Vagina (tissue), 2 donors: ENCODE data around the gene PWWP2B. TPM values are rescaled to one million over a fixed set of nuclear protein-coding genes. Genes with fewer than 3 reads are reported as not detected.

Experiments used
- DNase-seq, 2 donors: peaks; one replicate each; pipeline ENCODE4 v3.0.0-alpha.2; 2017; ENCODE audit errors: extremely low spot score in 2 of 2
- H3K27ac ChIP-seq: fragments of 200-600 bp; sonication (generic); one replicate; pipeline ENCODE4 v1.5.1; 2019
- H3K27me3 ChIP-seq: fragments of 200-600 bp; sonication (generic); one replicate; pipeline ENCODE4 v1.5.1; 2019
- H3K36me3 ChIP-seq, 2 donors: fragments of 200-600 bp; sonication (generic); one replicate each; pipeline ENCODE4 v1.5.1; 2017 to 2019
- H3K4me1 ChIP-seq: fragments of 200-600 bp; sonication (generic); one replicate; pipeline ENCODE4 v1.5.1; 2019
- H3K4me3 ChIP-seq, 2 donors: fragments of 200-600 bp; sonication (generic); 1 replicate in 1 of 2; 2 replicates in 1 of 2; pipeline ENCODE4 v1.5.1; 2016 to 2019
- H3K9me3 ChIP-seq: fragments of 200-600 bp; sonication (generic); one replicate; pipeline ENCODE4 v1.5.1; 2019
- CTCF ChIP-seq, 3 experiments: fragments of 450-650 bp in 2 of 3; fragments of 200-600 bp in 1 of 3; sonication (generic) in 1 of 3; IDR thresholded peaks; one replicate each; pipeline ENCODE4 v1.5.1; 2017 to 2019; ENCODE audit warnings: antibody characterized with exemption in 3 of 3, mild to moderate bottlenecking in 2 of 3, moderate library complexity in 2 of 3
- POLR2A ChIP-seq, 2 donors: fragments of 450-650 bp; IDR thresholded peaks; one replicate each; pipeline ENCODE4 v1.6.1; 2017; ENCODE audit warnings: antibody characterized with exemption in 2 of 2, mild to moderate bottlenecking in 2 of 2, moderate library complexity in 2 of 2
- POLR2AphosphoS5 ChIP-seq, 2 donors: sonication (generic); formaldehyde crosslinking; IDR thresholded peaks; one replicate each; pipeline ENCODE4 v1.9.0; 2017; ENCODE audit warnings: antibody characterized with exemption in 2 of 2, mild to moderate bottlenecking in 2 of 2, low read depth in 1 of 2; ENCODE audit not compliant: insufficient read depth in 1 of 2
- intact Hi-C: fragments of 100-400 bp; cut with DNase I; formaldehyde crosslinking; loops from one replicate; pipeline ENCODE4 v1.15.1; 2023
- total RNA-seq: library from RNA; depleted of rRNA; stranded (reverse); fragments of >200 nt; gene quantifications from one replicate; pipeline ENCODE4 v1.2.3, GENCODE V29; 2016

Gene PWWP2B
- total RNA-seq, 1 donor from 2014 or later: 14.7 TPM

- peaks cover 12% of the 10 kb centered on the region for H3K4me1 ChIP-seq
Measured at GRCh38 chr10:132430861-132431271, 33.9 kb downstream of the PWWP2B start.

GRCh38 chr10:132431537-132432175, 34.7 kb downstream of the PWWP2B start:
- Histone ChIP-seq H3K36me3 (no peaks in the 10 kb centered on the region), H3K9me3 (no peaks in the 10 kb centered on the region), H3K4me3 (no peak overlapping the region), H3K4me1 (peaks cover 12% of the 10 kb centered on the region), H3K27ac (no peak overlapping the region), H3K27me3 (no peaks in the 10 kb centered on the region)
- TF ChIP-seq POLR2AphosphoS5 (IDR thresholded peaks at IDR 0.05; ENCODE audit: insufficient read depth in 1 of 2, low read depth in 1 of 2) (no peak), CTCF (IDR thresholded peaks at IDR 0.05) (no peak)
- no peak for DNase-seq
- intact Hi-C loops: no loop called here

More at GRCh38 chr10:132430861-132431271, 33.9 kb downstream of the PWWP2B start:
- no peak overlapping the region for H3K27ac ChIP-seq
- TF ChIP-seq POLR2A (IDR thresholded peaks at IDR 0.05) (no peak), CTCF (IDR thresholded peaks at IDR 0.05) (no peak), POLR2AphosphoS5 (IDR thresholded peaks at IDR 0.05; ENCODE audit: insufficient read depth in 1 of 2, low read depth in 1 of 2) (no peak)
- no peaks in the 10 kb centered on the region for H3K27me3 ChIP-seq
- no peak overlapping the region for H3K4me3 ChIP-seq
- H3K36me3 ChIP-seq: no peaks in the 10 kb centered on the region
- DNase-seq: no peak
- H3K9me3 ChIP-seq: no peaks in the 10 kb centered on the region
- intact Hi-C loops: no loop called here

GRCh38 chr10:132432176-132432540, 35.2 kb downstream of the PWWP2B start:
- no peak for DNase-seq
- intact Hi-C loops: no loop called here
- no peaks in the 10 kb centered on the region for H3K9me3 ChIP-seq
- H3K36me3 ChIP-seq: no peaks in the 10 kb centered on the region
- no peak for TF ChIP-seq POLR2AphosphoS5 (IDR thresholded peaks at IDR 0.05; ENCODE audit: insufficient read depth in 1 of 2, low read depth in 1 of 2)
- TF ChIP-seq CTCF (IDR thresholded peaks at IDR 0.05): no peak
- no peak for TF ChIP-seq POLR2A (IDR thresholded peaks at IDR 0.05)
- H3K27ac ChIP-seq: no peak overlapping the region
- H3K4me3 ChIP-seq: no peak overlapping the region
- H3K4me1 ChIP-seq: peaks cover 12% of the 10 kb centered on the region
- H3K27me3 ChIP-seq: no peaks in the 10 kb centered on the region

- intact Hi-C loops: no loop called here
Measured at GRCh38 chr10:132433671-132434340, 36.8 kb downstream of the PWWP2B start.

More at GRCh38 chr10:132433671-132434340, 36.8 kb downstream of the PWWP2B start:
- DNase-seq: no peak
- Histone ChIP-seq H3K27me3 (no peaks in the 10 kb centered on the region), H3K4me1 (peaks cover 12% of the 10 kb centered on the region), H3K27ac (no peak overlapping the region), H3K36me3 (no peaks in the 10 kb centered on the region), H3K9me3 (no peaks in the 10 kb centered on the region), H3K4me3 (no peak overlapping the region)
- no peak for TF ChIP-seq CTCF (IDR thresholded peaks at IDR 0.05)
- TF ChIP-seq POLR2AphosphoS5 (IDR thresholded peaks at IDR 0.05; ENCODE audit: insufficient read depth in 1 of 2, low read depth in 1 of 2): no peak
- no peak for TF ChIP-seq POLR2A (IDR thresholded peaks at IDR 0.05)
